IMR-90 (cell line): Measurements from ENCODE around the gene TMEM269. TPM values are rescaled to one million over a fixed set of nuclear protein-coding genes. Genes with fewer than 3 reads are reported as not detected.

Source experiments
- ATAC-seq: fragments of 200-7000 bp; cut with Tn5 transposase; 2 replicates; pipeline ENCODE4 v1.9.1; 2020; ENCODE audit warnings: low read depth, mild to moderate bottlenecking, moderate library complexity
- BruUV-seq: library from RNA; stranded (reverse); fragments of 400-500 nt; replicated peaks from 2 replicates; lab custom pipeline; 2021; lab: Mats Ljungman, UMichigan
- CTCF ChIA-PET: fragments of 300-600 bp; formaldehyde crosslinking; extraction: SDS; loops from one replicate; lab custom pipeline; 2021; ENCODE audit warnings: antibody characterized with exemption; lab: Yijun Ruan, JAX
- POLR2A ChIA-PET: fragments of 300-600 bp; sonication (Branson Sonifier 250); formaldehyde crosslinking; loops from one replicate; lab custom pipeline; 2022; ENCODE audit warnings: antibody characterized with exemption; ENCODE audit not compliant: unreplicated experiment; lab: Charles Lee
- DNase-seq: peaks from one replicate; pipeline ENCODE4 v3.0.0; 2013
- H2AFZ ChIP-seq: replicated peaks from 2 replicates; pipeline ENCODE3; 2013; ENCODE audit warnings: low read length, mild to moderate bottlenecking; ENCODE audit not compliant: poor library complexity
- H2AK5ac ChIP-seq: 2 replicates; pipeline ENCODE4 v1.6.1; 2013; ENCODE audit warnings: low read depth, low read length, inconsistent platforms
- H2AK9ac ChIP-seq: replicated peaks from 2 replicates; pipeline ENCODE3; 2013; ENCODE audit warnings: mild to moderate bottlenecking, low read depth, low read length, moderate library complexity; ENCODE audit not compliant: poor library complexity
- H2BK120ac ChIP-seq: 2 replicates; pipeline ENCODE4 v1.6.1; 2013; ENCODE audit warnings: low read depth, low read length, inconsistent platforms
- H2BK15ac ChIP-seq: 3 replicates; pipeline ENCODE4 v1.6.1; 2013; ENCODE audit warnings: low read depth, low read length, inconsistent platforms
- H2BK20ac ChIP-seq: 2 replicates; pipeline ENCODE4 v1.6.1; 2013; ENCODE audit warnings: low read depth, mild to moderate bottlenecking, inconsistent platforms, low read length, moderate library complexity
- H2BK5ac ChIP-seq: 2 replicates; pipeline ENCODE4 v1.6.1; 2013; ENCODE audit warnings: mild to moderate bottlenecking, low read depth, low read length, inconsistent platforms; ENCODE audit not compliant: poor library complexity, severe bottlenecking
- H3K14ac ChIP-seq: replicated peaks from 2 replicates; pipeline ENCODE4 v1.6.1; 2013; ENCODE audit warnings: low read depth, low read length, inconsistent platforms
- H3K18ac ChIP-seq: 2 replicates; pipeline ENCODE4 v1.6.1; 2013; ENCODE audit warnings: low read depth, low read length, control low read depth
- H3K23ac ChIP-seq: 2 replicates; pipeline ENCODE4 v1.6.1; 2013; ENCODE audit warnings: low read depth, low read length, inconsistent platforms
- H3K27ac ChIP-seq: 2 replicates; pipeline ENCODE4 v1.5.1; 2013; ENCODE audit warnings: mild to moderate bottlenecking, control low read depth, low read length; ENCODE audit not compliant: insufficient read depth
- H3K27me3 ChIP-seq: 2 replicates; pipeline ENCODE4 v1.6.1; 2013; ENCODE audit warnings: low read length; ENCODE audit not compliant: control insufficient read depth, insufficient read depth
- H3K36me3 ChIP-seq: 2 replicates; pipeline ENCODE4 v1.6.1; 2013; ENCODE audit warnings: low read length, mixed read lengths; ENCODE audit not compliant: control insufficient read depth, insufficient read depth
- H3K4ac ChIP-seq: 2 replicates; pipeline ENCODE4 v1.6.1; 2013; ENCODE audit warnings: low read depth, low read length, inconsistent platforms
- H3K4me1 ChIP-seq: 2 replicates; pipeline ENCODE4 v1.6.1; 2013; ENCODE audit warnings: low read length, mixed read lengths; ENCODE audit not compliant: control insufficient read depth, insufficient read depth
- H3K4me2 ChIP-seq: 2 replicates; pipeline ENCODE4 v1.6.1; 2013; ENCODE audit warnings: low read depth, mild to moderate bottlenecking, control low read depth, low read length, moderate library complexity
- H3K4me3 ChIP-seq: 2 replicates; pipeline ENCODE4 v1.5.1; 2013; ENCODE audit warnings: low read depth, mild to moderate bottlenecking, control low read depth, low read length, moderate library complexity; ENCODE audit not compliant: insufficient read depth
- H3K56ac ChIP-seq: 2 replicates; pipeline ENCODE4 v1.6.1; 2013; ENCODE audit warnings: low read length, inconsistent platforms; ENCODE audit not compliant: insufficient read depth; ENCODE audit errors: extremely low read depth
- H3K79me1 ChIP-seq, 2 experiments: 2 replicates each; pipeline ENCODE4 v1.6.1; 2013; ENCODE audit warnings: low read length in 2 of 2, inconsistent platforms in 1 of 2, low read depth in 1 of 2
- H3K9ac ChIP-seq: 2 replicates; pipeline ENCODE4 v1.6.1; 2013; ENCODE audit warnings: low read depth, low read length, control low read depth
- H3K9me1 ChIP-seq: 2 replicates; pipeline ENCODE4 v1.6.1; 2013; ENCODE audit warnings: low read length, inconsistent platforms; ENCODE audit not compliant: insufficient read depth
- H3K9me3 ChIP-seq: 2 replicates; pipeline ENCODE4 v1.6.1; 2013; ENCODE audit warnings: low read length; ENCODE audit not compliant: control insufficient read depth, insufficient read depth
- H4K20me1 ChIP-seq: 2 replicates; pipeline ENCODE4 v1.6.1; 2013; ENCODE audit warnings: low read length, inconsistent platforms; ENCODE audit not compliant: insufficient read depth
- H4K5ac ChIP-seq: 2 replicates; pipeline ENCODE4 v1.6.1; 2013; ENCODE audit warnings: mild to moderate bottlenecking, low read depth, low read length, control low read depth
- H4K8ac ChIP-seq, 2 experiments: 2 replicates each; pipeline ENCODE4 v1.6.1; 2013; ENCODE audit warnings: low read depth in 2 of 2, low read length in 2 of 2, control low read depth in 1 of 2, inconsistent platforms in 1 of 2
- H4K91ac ChIP-seq: 2 replicates; pipeline ENCODE4 v1.6.1; 2013; ENCODE audit warnings: low read depth, low read length, inconsistent platforms; ENCODE audit not compliant: insufficient read depth
- CTCF ChIP-seq: conservative IDR thresholded peaks from 2 replicates; pipeline ENCODE4 v1.5.1; 2012; ENCODE audit warnings: mild to moderate bottlenecking, low read depth, low read length, improper control_type of control experiment
- MAFK ChIP-seq: IDR thresholded peaks from 2 replicates; pipeline ENCODE4 v1.6.1; 2012; ENCODE audit warnings: low read depth, low read length, improper control_type of control experiment
- WGBS, 2 experiments: methylation state at CpG; one replicate each; pipeline versions ENCODE4 v1.1.5 to v1.1.7; 2013; ENCODE audit warnings: missing lambda C conversion rate in 2 of 2; ENCODE audit not compliant: insufficient read length in 1 of 2; ENCODE audit errors: extremely low coverage in 2 of 2; 5-methylcytosine and 5-hydroxymethylcytosine counted together
- dilution Hi-C: fragments of 300-500 bp; cut with HindIII; formaldehyde crosslinking; loops from one replicate; pipeline ENCODE4 v1.14.3; 2018; ENCODE audit warnings: low sequenced_read_pairs; ENCODE audit not compliant: unreplicated experiment
- in situ Hi-C: fragments of 300-500 bp; cut with MboI; formaldehyde crosslinking; loops from 3 replicates; pipeline ENCODE4 v1.14.3; 2019; ENCODE audit warnings: low sequenced_read_pairs, inconsistent platforms, mixed read lengths
- intact Hi-C: fragments of 100-400 bp; cut with micrococcal nuclease; formaldehyde crosslinking; loops from 2 replicates; pipeline ENCODE4 v1.10.0; 2022
- polyA plus RNA-seq, 3 experiments: library from polyadenylated mRNA; depleted of rRNA; stranded (reverse); fragments of >200 nt; gene quantifications; 2 replicates each; pipeline ENCODE4 v1.2.3, GENCODE V29; 2012; ENCODE audit warnings: low replicate concordance in 1 of 3
- total RNA-seq: library from RNA; depleted of rRNA; stranded (reverse); fragments of >200 nt; gene quantifications from 2 replicates; pipeline ENCODE4 v1.2.3, GENCODE V29; 2012

TMEM269 gene
- total and polyA plus RNA-seq, 2 of the 4 experiments (the other 2 are of a cell fraction): not detected

DNA sequence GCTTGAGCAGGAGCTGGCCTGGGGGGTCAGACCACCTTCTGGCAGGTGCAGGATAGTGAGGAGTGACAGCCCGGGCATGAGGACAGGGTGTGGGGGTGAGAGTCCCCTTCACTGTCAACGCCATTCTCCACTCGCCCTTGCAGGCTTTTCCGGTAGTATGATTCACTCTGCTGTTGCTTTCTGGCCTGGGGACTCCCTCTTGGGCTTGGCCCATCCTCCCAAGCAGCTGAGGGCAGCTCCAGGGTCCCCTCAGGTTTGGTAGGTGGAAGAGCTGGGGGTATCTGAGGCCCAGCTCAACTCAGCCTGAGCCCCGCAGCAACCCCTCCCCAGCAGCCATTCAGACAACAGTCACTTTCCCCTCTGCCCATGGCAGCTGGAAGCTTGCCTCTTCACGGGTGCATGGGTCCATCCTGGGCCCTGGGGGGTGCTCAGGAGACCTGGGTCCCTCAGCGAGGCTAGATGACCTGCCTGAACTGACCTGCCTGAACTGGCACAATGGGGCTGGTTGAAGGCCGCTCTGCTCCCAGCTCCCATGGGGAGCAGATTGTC lies 46.0 kb upstream of the TMEM269 start:
- TF ChIP-seq CTCF: no peak
- TF ChIP-seq MAFK: no peak
- H2BK20ac ChIP-seq: no peak overlapping the region
- no peak overlapping the region for H3K18ac ChIP-seq
- POLR2A ChIA-PET: no interaction called here
- H3K4me2 ChIP-seq: no peak overlapping the region
- no peak overlapping the region for H4K91ac ChIP-seq
- H3K27me3 ChIP-seq: no peaks in the 10 kb centered on the region; the same call in 1 of the 2 replicates
- intact Hi-C loops: no loop called here
- H4K20me1 ChIP-seq: no peaks in the 10 kb centered on the region
- no peak overlapping the region for H2BK5ac ChIP-seq
- no peaks in the 10 kb centered on the region for H3K79me1 ChIP-seq
- H3K4me1 ChIP-seq: no peaks in the 10 kb centered on the region
- H3K14ac ChIP-seq: no peak overlapping the region
- no peak overlapping the region for H3K56ac ChIP-seq
- CTCF ChIA-PET: no interaction called here
- no peak overlapping the region for H2BK15ac ChIP-seq
- H3K9me1 ChIP-seq: no peaks in the 10 kb centered on the region
- no peak overlapping the region for H4K8ac ChIP-seq
- H3K4me3 ChIP-seq: no peak overlapping the region
- in situ Hi-C loops: no loop called here
- DNase-seq: no peak
- H3K23ac ChIP-seq: no peak overlapping the region
- WGBS, 2 experiments: 80% methylated on average over 1 of the region's 8 CpGs; no CpG with 5 or more reads in 1 of the 2 experiments
- H4K5ac ChIP-seq: no peak overlapping the region
- H3K4ac ChIP-seq: no peak overlapping the region
- no TSS peak for BruUV-seq
- no peak overlapping the region for H3K9ac ChIP-seq
- H2AFZ ChIP-seq: no peak overlapping the region
- no peaks in the 10 kb centered on the region for H3K36me3 ChIP-seq
- no peak overlapping the region for H3K27ac ChIP-seq
- no peaks in the 10 kb centered on the region for H3K9me3 ChIP-seq
- no peak overlapping the region for H2AK5ac ChIP-seq
- H2BK120ac ChIP-seq: no peak overlapping the region
- H2AK9ac ChIP-seq: no peak overlapping the region
- dilution Hi-C loops: no loop called here
- no peak for ATAC-seq
